K562 (cell line): Measurements from ENCODE around the gene TRIM38. TPM values are rescaled to one million over a fixed set of nuclear protein-coding genes. Genes with fewer than 3 reads are reported as not detected.

Source experiments
- ARID3A ChIP-seq: IDR thresholded peaks from 2 replicates; pipeline ENCODE4 v1.6.1; 2012; ENCODE audit warnings: low read depth, low read length, improper control_type of control experiment, borderline replicate concordance
- CBFA2T3 ChIP-seq: fragments of 450-650 bp; IDR thresholded peaks from 2 replicates; pipeline ENCODE4 v1.6.1; 2017
- CUX1 ChIP-seq: fragments of 200-800 bp; sonication (Bioruptor generic); IDR thresholded peaks from 2 replicates; pipeline ENCODE4 v1.6.1; 2016; ENCODE audit warnings: missing genetic modification characterization, missing compliant biosample characterization
- EWSR1 ChIP-seq: fragments of 450-650 bp; IDR thresholded peaks from 2 replicates; pipeline ENCODE4 v1.6.1; 2018; ENCODE audit warnings: borderline replicate concordance, mild to moderate bottlenecking, low read depth, moderate library complexity; ENCODE audit not compliant: partially characterized antibody
- HCFC1 ChIP-seq: IDR thresholded peaks from 2 replicates; pipeline ENCODE4 v1.6.1; 2012; ENCODE audit warnings: low read depth, low read length, improper control_type of control experiment
- HEY1 ChIP-seq: fragments of 250-450 bp; sonication (Bioruptor Pico); IDR thresholded peaks from 2 replicates; pipeline ENCODE4 v1.5.0; 2020; ENCODE audit warnings: mild to moderate bottlenecking, moderate library complexity, borderline replicate concordance
- HMBOX1 ChIP-seq: sonication (generic); IDR thresholded peaks from 2 replicates; pipeline ENCODE4 v1.6.1; 2016
- IRF1 ChIP-seq: sonication (generic); formaldehyde crosslinking; IDR thresholded peaks from 2 replicates; pipeline ENCODE4 v1.8.0; 2022; ENCODE audit warnings: missing genetic modification reagents, mild to moderate bottlenecking, borderline replicate concordance
- MYNN ChIP-seq, 2 experiments: sonication (generic); formaldehyde crosslinking in 1 of 2; IDR thresholded peaks; 2 replicates each; pipeline versions ENCODE4 v1.5.0 to v1.6.1; 2016 to 2020; ENCODE audit warnings: antibody characterized with exemption in 1 of 2, missing genetic modification reagents in 1 of 2
- NFATC3 ChIP-seq: fragments of 450-650 bp; IDR thresholded peaks from 2 replicates; pipeline ENCODE4 v1.6.1; 2017; ENCODE audit warnings: mild to moderate bottlenecking
- NFXL1 ChIP-seq: fragments of 450-650 bp; formaldehyde crosslinking; IDR thresholded peaks from 2 replicates; pipeline ENCODE4 v1.4.0; 2021; ENCODE audit warnings: mild to moderate bottlenecking
- PHB2 ChIP-seq: fragments of 450-650 bp; IDR thresholded peaks from 2 replicates; pipeline ENCODE4 v1.6.1; 2017; ENCODE audit warnings: low read depth
- POLR3G ChIP-seq: IDR thresholded peaks from 2 replicates; pipeline ENCODE4 v1.6.1; 2011; ENCODE audit not compliant: insufficient read length, insufficient replicate concordance; ENCODE audit errors: extremely low read depth
- SNIP1 ChIP-seq: fragments of 450-650 bp; IDR thresholded peaks from 2 replicates; pipeline ENCODE4 v1.7.1; 2017; ENCODE audit warnings: low read depth, mild to moderate bottlenecking
- ZBTB1 ChIP-seq: sonication (generic); formaldehyde crosslinking; IDR thresholded peaks from 2 replicates; pipeline ENCODE4 v1.8.1; 2023; ENCODE audit warnings: missing genetic modification reagents, low read depth, mild to moderate bottlenecking, borderline replicate concordance
- ZNF280B ChIP-seq: fragments of 250-450 bp; sonication (Bioruptor Pico); IDR thresholded peaks from 2 replicates; pipeline ENCODE4 v1.5.1; 2021; ENCODE audit warnings: mild to moderate bottlenecking
- polyA plus RNA-seq, 8 experiments: library from polyadenylated mRNA; depleted of rRNA in 4 of 8; stranded (reverse) in 5 of 8; unstranded in 3 of 8; fragments of >200 nt; fragmentation: Nextera tagmentation in 2 of 8; fragmentation: Illumina TruSeq in 1 of 8; extraction: Ambion mirVana in 2 of 8; extraction: Trizol in 1 of 8; gene quantifications; 2 replicates each; pipeline versions ENCODE4 v1.2.1 to v1.2.3, GENCODE V29; 2011 to 2014; ENCODE audit warnings: inconsistent platforms in 1 of 8, missing spikeins in 1 of 8
- total RNA-seq, 7 experiments: library from RNA; depleted of rRNA in 6 of 7; stranded (reverse); fragments of >200 nt in 6 of 7; fragmentation: Illumina TruSeq in 2 of 7; extraction: Trizol in 2 of 7; gene quantifications; 2 replicates each; pipeline versions ENCODE4 v1.2.1 to v1.2.3, GENCODE V29; 2011 to 2021; ENCODE audit warnings: low replicate concordance in 1 of 7

Gene TRIM38
- total and polyA plus RNA-seq, 9 of the 15 experiments (the other 6 are each of a cell fraction or from before 2014, with no cell fraction given), result 1.7 to 6.7 (median 6.3) TPM

DNA sequence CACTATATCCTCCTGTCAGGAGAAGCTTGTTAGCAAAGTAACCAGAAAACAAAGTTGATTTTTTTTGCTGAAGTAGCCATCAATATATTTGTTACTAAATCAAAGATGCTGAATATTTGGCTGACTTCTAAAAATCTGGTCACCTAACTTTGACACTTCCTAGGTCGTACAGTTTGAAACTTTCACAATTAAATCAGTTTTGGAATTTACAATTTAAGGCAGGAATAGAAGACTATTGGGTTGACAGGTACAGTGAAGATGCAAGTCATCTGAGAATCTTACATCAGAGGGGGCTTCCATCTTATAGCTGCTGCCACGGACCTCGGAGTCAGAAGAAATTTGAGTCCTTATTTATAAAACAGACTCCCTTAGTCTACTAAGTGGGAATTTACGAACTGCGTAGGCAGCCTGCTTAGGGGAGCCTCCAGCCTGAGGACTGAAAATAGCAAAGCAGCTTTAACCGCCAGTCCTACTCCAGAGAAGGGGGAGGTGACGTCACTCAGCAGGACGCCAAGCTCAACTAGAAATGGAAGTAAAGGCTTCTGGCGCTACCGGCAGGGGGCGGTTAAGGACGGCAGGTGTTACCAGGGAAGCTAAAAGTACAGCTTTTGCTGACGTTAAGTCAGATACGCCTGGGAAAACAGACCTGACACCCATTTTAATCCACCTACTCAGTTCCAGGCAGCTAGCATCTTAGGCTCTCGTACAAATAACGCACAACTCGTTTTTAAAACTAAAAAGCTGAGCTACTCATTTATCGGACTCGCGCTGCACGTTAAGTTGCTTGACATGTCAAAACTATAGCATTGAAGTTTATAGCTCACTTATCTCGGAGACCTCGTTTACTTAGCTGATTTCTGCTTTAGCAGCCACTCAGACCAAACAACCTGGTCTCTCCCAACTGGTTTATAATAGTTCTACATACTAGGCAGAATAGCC, 63.6 kb downstream of the TRIM38 start (continued):
- TF ChIP-seq CUX1 (CRISPR knock-in tag) (no peak), SNIP1 (peak; percentile 20; the same call in 1 of the 2 replicates), CBFA2T3 (peak; percentile 32; the same call in 1 of the 2 replicates), NFATC3 (no peak), IRF1 (CRISPR knock-in tag) (no peak), PHB2 (no peak), MYNN (IDR thresholded peaks at IDR 0.05) (peak; percentile 62; the same call in 1 of the 2 replicates), MYNN (CRISPR knock-in tag; IDR thresholded peaks at IDR 0.05) (no peak), EWSR1 (peak; percentile 81), ARID3A (no peak), HEY1 (CRISPR knock-in tag) (no peak; the same call in none of the 2 replicates), ZBTB1 (CRISPR knock-in tag) (no peak), HMBOX1 (peak; percentile 95), POLR3G (no peak), NFXL1 (CRISPR knock-in tag) (0 out of 2 replicates have a peak, but pooled peaks have one; percentile 9), ZNF280B (CRISPR knock-in tag) (no peak), HCFC1 (peak; percentile 52; the same call in 1 of the 2 replicates)
